GM19455 (cell line): ENCODE measurements around the gene MIER3.
A peak's percentile ranks its signal among the peaks of the same experiment; 100 is the strongest.
"Not testable (repeated sequence)": the region's sequence is repeated elsewhere in the genome, so short reads cannot be mapped to it uniquely, and the experiment has no call there.

Experiments
- ATAC-seq: cut with Tn5 transposase; IDR thresholded peaks from one replicate; pipeline ENCODE4 v1.9.1; 2021; ENCODE audit not compliant: unreplicated experiment

The MIER3 gene, protein sequence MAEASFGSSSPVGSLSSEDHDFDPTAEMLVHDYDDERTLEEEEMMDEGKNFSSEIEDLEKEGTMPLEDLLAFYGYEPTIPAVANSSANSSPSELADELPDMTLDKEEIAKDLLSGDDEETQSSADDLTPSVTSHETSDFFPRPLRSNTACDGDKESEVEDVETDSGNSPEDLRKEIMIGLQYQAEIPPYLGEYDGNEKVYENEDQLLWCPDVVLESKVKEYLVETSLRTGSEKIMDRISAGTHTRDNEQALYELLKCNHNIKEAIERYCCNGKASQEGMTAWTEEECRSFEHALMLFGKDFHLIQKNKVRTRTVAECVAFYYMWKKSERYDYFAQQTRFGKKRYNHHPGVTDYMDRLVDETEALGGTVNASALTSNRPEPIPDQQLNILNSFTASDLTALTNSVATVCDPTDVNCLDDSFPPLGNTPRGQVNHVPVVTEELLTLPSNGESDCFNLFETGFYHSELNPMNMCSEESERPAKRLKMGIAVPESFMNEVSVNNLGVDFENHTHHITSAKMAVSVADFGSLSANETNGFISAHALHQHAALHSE

DNA sequence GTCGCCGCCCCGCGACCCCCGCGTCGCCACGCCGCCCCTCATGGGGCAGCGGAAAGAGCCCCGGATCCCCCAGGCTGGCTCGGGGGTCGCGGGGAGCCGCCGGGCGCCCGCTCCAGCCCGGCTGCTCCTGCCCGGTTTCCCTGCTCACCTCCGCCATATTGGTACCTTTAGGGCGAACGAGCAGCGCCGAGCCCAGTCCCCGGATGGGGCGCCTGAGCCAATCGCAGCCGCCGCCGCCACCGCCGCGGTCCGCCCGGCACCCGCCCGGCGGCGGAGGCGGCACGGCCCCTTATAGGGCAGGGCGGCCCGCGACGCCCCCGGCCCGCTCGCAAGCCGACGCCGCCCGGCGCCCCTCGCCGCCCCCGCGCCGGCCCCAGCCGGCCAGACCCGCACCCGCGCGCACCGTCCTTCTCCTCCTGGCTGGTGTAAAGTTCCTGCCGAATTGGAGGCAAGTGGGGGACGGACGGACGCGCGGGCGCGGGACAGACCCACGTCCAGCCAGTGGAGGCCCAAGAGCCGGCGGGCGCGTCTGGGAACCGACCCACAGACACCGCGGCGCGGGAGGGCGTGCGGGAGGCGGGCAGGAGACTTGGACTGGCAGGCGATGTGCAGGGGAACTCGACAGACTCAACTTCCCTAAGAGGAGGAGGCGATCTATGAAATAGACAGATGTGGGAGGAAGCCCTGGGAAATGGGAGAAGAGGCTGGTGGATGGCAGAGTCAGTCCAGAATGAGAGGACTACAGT, at the start of gene MIER3:
Gene MIER3 (minus strand): TSS at position 178 of the 746 bp plus-strand sequence. CDS start 21 bp downstream, at position 157.
- ATAC-seq = peak; percentile 95

GRCh38 chr5:56995596-56995995, 43.7 kb upstream of the MIER3 start:
- no peak for ATAC-seq

DNA sequence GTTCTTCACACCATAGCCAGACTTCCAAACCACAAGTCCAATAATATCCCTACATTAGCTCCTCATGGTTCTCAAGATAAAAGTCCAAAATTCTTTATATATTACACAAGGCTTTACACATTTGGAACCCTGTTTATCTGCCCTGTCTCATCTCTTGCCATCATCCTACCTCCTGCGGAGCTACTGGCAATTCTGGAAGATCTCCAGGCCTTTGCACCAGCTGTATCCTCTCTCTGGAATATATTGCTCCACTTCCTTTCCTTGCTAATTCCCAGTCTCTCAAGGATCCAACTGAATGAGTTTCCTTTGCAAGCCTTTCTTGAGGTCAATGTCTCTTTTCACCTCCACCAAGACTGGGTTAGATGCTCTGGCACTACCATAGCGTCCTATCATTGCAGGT, 41.3 kb upstream of the MIER3 start:
- no peak for ATAC-seq

DNA sequence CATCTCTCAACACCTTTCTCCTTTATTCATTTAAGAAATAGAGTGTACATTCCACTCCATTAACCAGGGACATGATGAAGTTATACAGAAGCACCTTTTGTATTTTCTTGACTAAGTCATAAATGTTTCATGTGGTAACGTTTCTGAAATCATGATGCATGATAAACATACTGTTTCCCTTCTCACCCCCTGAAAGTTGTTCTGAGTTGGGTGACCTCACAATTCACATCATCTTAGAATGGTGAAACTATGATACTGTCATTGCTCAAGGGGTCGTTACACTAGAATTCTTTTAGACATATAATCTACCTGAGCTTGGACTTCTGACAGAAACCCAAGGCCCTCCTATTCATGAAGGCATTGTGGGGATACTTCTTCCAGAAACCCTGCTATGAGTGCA, 37.8 kb upstream of the MIER3 start:
- no peak for ATAC-seq

GRCh38 chr5:56988490-56988889, 36.6 kb upstream of the MIER3 start:
- ATAC-seq = no peak

DNA sequence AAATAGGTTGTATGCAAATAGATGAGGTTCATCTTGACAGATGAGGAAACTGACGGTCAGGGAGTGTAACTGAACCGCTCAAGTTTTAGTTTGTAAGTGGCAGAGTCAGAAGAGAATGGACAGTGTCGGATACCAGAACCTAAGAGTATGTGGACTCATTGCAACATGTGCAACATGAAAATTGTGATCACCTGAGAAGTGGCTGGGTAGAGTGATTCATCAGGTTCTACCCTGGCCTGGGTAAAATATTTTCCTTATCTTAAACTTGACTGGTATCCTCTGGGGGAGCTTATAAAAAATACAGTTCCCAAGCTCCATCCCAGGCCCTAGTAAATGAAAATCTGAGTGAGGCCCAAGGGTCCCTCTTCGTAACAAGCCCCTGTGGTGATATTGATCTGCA, 35.2 kb upstream of the MIER3 start:
- no peak for ATAC-seq

GRCh38 chr5:56986626-56986947, 34.7 kb upstream of the MIER3 start:
- ATAC-seq = no peak

DNA sequence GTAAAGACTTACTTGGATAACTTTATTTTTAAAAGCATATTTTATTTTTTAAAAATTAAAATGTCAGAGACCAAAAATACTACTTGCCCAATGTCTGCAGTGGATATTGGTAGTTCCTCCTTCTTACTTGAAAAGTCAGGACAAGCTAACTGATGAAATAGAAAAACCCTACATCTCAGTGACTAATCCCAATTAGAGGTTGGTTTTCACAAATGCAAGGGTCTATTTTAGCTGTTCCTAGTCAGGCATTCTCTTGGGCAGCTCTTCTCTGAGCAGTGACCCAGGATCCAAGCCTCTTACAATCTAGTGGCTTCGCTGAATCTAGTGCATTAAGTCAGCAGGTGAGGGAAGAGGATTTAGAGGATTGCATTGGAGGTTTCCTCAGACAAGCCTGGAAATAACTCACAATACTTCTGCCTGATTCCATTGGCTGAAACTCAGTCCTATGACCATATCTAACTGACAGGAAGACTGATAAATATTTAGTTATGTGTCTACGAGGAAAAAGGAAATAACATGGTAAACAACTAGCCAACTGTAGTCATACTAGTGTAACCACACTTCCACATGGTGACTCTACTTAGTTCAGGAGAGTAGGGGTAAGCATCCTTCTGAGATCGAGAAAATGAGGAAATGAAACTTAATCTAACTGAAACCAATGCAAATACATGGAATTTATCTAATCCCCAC, 34.2 kb upstream of the MIER3 start:
- no peak for ATAC-seq

GRCh38 chr5:56984445-56984844, 32.5 kb upstream of the MIER3 start:
- no peak for ATAC-seq

DNA sequence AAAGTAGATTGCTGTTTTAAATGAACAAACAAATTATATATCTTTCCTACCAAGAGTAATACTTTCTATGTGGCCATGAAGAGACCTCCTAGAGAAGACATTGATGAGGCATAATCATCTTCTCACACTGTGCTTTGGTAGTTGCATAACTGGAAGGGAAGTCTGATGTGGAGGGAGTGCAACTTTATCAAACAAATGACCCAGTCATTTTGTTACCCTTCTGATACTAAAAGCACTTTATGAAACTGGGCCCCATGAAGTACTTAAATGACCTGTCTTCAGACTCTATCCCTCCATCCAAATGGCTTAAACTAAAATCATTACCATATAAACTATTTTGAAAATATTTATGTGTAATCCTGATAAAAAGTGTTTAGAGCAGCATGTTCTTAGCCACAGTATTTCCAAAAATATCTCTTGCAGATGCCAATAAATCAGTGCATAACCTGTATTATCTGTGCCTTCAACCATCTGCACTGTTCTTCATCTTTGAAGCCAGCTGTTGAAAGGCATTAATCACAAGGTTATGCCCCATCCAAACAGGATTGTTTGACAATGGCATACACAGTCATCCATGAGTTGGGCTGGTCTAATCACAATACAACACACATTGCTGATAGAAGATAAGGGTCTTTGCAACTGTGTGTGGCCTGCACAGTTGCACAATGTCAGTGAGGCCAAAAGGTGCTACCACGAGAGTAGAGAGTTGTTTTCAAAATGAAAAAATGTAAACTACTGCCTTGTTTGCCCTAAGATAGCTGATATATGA, 31.9 kb upstream of the MIER3 start:
- ATAC-seq = peak; percentile 56

GRCh38 chr5:56981548-56982315, 29.8 kb upstream of the MIER3 start:
- ATAC-seq = no peak

GRCh38 chr5:56979968-56980367, 28.0 kb upstream of the MIER3 start:
- no peak for ATAC-seq

DNA sequence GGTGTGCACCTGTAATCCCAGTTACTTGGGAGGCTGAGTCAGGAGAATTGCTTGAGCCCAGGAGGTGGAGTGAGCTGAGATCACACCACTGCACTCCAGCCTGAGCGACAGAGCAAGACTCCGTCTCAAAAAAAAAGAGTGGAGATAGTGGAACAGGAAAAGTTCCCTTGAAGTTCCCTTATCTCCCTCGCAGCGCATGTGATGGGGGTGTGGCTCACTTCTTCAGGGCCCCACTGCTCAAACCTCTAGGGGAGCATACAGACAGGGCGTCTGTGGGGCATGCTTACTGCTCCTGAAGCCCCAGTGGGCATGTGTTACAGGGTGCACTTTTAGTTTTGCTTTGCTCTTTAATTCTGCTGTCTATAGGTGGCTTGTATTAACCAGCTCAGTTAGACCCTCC, 27.6 kb upstream of the MIER3 start:
- not testable (repeated sequence) for ATAC-seq

DNA sequence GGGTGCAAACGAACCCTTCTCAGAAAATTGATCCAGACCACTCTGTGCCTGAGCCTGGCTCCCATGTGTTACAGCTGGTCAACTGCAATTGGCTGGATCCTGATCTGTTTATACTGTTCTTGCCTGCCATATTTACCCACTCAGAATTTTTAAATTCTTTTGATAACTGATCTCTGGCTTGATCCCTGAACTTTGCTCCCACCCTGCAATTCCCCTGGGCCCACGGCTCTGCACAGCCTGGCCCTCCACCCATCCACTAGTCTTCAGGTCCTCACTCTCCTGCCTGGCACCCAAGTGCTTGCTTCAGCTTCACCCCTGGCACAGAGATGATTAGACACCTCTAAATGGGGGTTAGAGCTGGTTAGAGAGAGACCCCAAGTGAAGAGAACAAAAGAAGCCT, 25.9 kb upstream of the MIER3 start:
- no peak for ATAC-seq

GRCh38 chr5:56977021-56977420, 25.1 kb upstream of the MIER3 start:
- no peak for ATAC-seq

DNA sequence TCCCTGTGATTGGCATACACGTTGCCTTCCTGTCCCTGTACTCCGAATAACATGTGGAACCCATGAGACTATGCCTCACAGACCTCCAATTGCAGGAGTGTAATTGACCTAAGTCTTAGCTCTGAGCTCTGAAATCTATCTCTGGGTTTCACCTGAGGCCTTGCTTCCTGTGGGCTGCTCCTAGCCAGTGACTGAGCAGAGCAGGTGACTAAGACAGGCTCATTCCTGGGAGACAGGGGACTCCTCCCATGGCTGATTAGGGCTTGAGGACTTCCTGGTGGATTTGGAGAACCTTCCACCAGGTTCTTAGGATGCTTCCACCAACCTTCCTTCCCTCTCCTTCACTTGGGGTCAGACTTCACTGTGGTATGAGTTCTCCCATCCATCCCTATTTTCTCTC, 22.3 kb upstream of the MIER3 start:
- ATAC-seq = no peak

- ATAC-seq = no peak
Measured at GRCh38 chr5:56973473-56973872, 21.6 kb upstream of the MIER3 start.

DNA sequence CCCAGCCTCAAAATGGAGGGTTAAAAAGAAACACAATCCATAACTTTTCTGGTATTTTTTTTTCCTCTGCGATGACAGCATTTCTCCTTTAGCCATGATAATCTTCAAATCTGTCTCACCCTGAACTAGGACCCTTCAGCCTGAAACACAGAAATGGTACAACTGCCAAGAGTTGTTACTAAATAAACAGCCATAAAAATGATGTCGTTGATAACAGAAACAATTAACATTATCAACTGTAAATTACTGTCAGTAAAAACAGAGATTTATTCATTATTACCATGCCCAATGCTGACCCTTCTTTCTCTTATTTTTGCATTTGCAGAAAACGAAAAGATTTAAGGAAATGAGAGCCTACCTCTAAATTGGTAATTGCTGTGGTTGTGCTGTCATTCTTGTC, 19.4 kb upstream of the MIER3 start:
- no peak for ATAC-seq

- no peak for ATAC-seq
Measured at GRCh38 chr5:56964173-56964572, 12.2 kb upstream of the MIER3 start.

DNA sequence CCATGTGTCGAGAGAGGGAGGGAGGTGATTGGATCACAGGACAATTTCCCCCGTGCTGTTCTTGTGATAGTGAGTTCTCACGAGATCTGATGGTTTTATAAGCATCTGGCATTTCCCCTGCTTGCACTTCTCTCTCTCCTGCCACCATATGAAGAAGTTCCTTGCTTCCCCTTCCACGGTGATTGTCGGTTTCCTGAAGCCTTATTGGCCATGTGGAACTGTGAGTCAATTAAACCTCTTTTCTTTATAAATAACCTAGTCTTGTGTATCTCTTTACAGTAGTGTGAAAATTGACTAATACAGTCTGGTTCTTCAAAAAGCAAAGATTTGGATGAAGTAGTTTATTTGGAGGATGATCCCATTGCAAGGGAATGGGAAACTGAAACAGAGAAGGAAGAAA, 11.3 kb upstream of the MIER3 start:
- no peak for ATAC-seq
